Keratinocyte (primary cell): Measurements from ENCODE around the gene SCAPER. TPM values are rescaled to one million over a fixed set of nuclear protein-coding genes. Genes with fewer than 3 reads are reported as not detected.

Source experiments
- DNase-seq: peaks from one replicate; pipeline ENCODE4 v3.0.0-alpha.2; 2011; ENCODE audit warnings: low read depth, missing footprints, low spot score
- FAIRE-seq: peaks from 2 replicates; lab custom pipeline; 2011; peaks lifted over from hg19 to GRCh38; lab: Jason Lieb, UNC
- H2AFZ ChIP-seq: 2 replicates; pipeline ENCODE4 v1.6.0; 2012; ENCODE audit warnings: low read length, control low read depth, inconsistent platforms; ENCODE audit not compliant: control insufficient read depth
- H3K27ac ChIP-seq: 2 replicates; pipeline ENCODE4 v1.5.1; 2011; ENCODE audit warnings: low read length; ENCODE audit not compliant: control insufficient read depth, insufficient read depth
- H3K27me3 ChIP-seq: 3 replicates; pipeline ENCODE4 v1.6.0; 2011; ENCODE audit warnings: low read length; ENCODE audit not compliant: control insufficient read depth, insufficient read depth; ENCODE audit errors: extremely low read depth
- H3K36me3 ChIP-seq, 2 experiments: 2 replicates in 1 of 2; 3 replicates in 1 of 2; pipeline ENCODE4 v1.5.1; 2011; ENCODE audit warnings: low read length in 2 of 2, mild to moderate bottlenecking in 1 of 2; ENCODE audit not compliant: control insufficient read depth in 2 of 2, insufficient read depth in 2 of 2; ENCODE audit errors: extremely low read depth in 1 of 2
- H3K4me1 ChIP-seq: 3 replicates; pipeline ENCODE4 v1.5.1; 2011; ENCODE audit warnings: low read length; ENCODE audit not compliant: control insufficient read depth, insufficient read depth; ENCODE audit errors: extremely low read depth
- H3K4me2 ChIP-seq: 3 replicates; pipeline ENCODE4 v1.6.0; 2011; ENCODE audit warnings: low read depth, low read length; ENCODE audit not compliant: control insufficient read depth, insufficient read depth; ENCODE audit errors: extremely low read depth
- H3K4me3 ChIP-seq, 3 experiments: fragments of 200-600 bp in 1 of 3; sonication (generic) in 1 of 3; 2 replicates in 2 of 3; 3 replicates in 1 of 3; pipeline ENCODE4 v1.5.1; 2011 to 2016; ENCODE audit warnings: low read length in 3 of 3, mild to moderate bottlenecking in 3 of 3, control low read depth in 2 of 3, inconsistent platforms in 1 of 3, low read depth in 1 of 3, mixed read lengths in 1 of 3, mixed run types in 1 of 3, moderate library complexity in 1 of 3; ENCODE audit not compliant: control insufficient read depth in 2 of 3, insufficient read depth in 2 of 3; ENCODE audit errors: extremely low read depth in 1 of 3
- H3K79me2 ChIP-seq: 2 replicates; pipeline ENCODE4 v1.6.0; 2012; ENCODE audit warnings: low read length; ENCODE audit not compliant: control insufficient read depth, insufficient read depth
- H3K9ac ChIP-seq: 3 replicates; pipeline ENCODE4 v1.6.0; 2011; ENCODE audit warnings: low read length; ENCODE audit not compliant: control insufficient read depth, insufficient read depth; ENCODE audit errors: extremely low read depth
- H3K9me1 ChIP-seq: 3 replicates; pipeline ENCODE4 v1.6.0; 2011; ENCODE audit warnings: low read length; ENCODE audit not compliant: control insufficient read depth, insufficient read depth; ENCODE audit errors: extremely low read depth
- H3K9me3 ChIP-seq: 2 replicates; pipeline ENCODE4 v1.5.1; 2012; ENCODE audit warnings: low read depth, low read length; ENCODE audit not compliant: control insufficient read depth
- H4K20me1 ChIP-seq: 3 replicates; pipeline ENCODE4 v1.6.0; 2011; ENCODE audit warnings: low read length; ENCODE audit not compliant: control insufficient read depth, insufficient read depth; ENCODE audit errors: extremely low read depth
- EZH2 ChIP-seq: IDR thresholded peaks from one replicate; pipeline ENCODE4 v1.6.1; 2012; ENCODE audit warnings: inconsistent platforms, mild to moderate bottlenecking, low read length, moderate library complexity
- dilution Hi-C: fragments of 300-500 bp; cut with MboI; formaldehyde crosslinking; loops from one replicate; pipeline ENCODE4 v1.7.0; 2020; ENCODE audit warnings: low sequenced_read_pairs; ENCODE audit not compliant: extremely low pct_ligation_motif_present
- polyA plus RNA-seq, 5 experiments: library from polyadenylated mRNA; depleted of rRNA in 3 of 5; stranded (reverse) in 3 of 5; stranded (forward) in 1 of 5; unstranded in 1 of 5; fragments of >200 nt; gene quantifications; 1 replicate in 1 of 5; 2 replicates in 3 of 5; 3 replicates in 1 of 5; pipeline versions ENCODE4 v1.2.1 to v1.2.3, GENCODE V29; 2011 to 2012; ENCODE audit warnings: missing spikeins in 2 of 5, low read depth in 1 of 5, low replicate concordance in 1 of 5
- TF ChIP-seq, protein P1 (sequence below), 3 experiments: IDR thresholded peaks in 1 of 3; conservative IDR thresholded peaks in 1 of 3; optimal IDR thresholded peaks in 1 of 3; 2 replicates in 2 of 3; 3 replicates in 1 of 3; pipeline versions ENCODE3 to v1.5.1; 2011; ENCODE audit warnings: low read length in 3 of 3, mild to moderate bottlenecking in 3 of 3, moderate library complexity in 2 of 3, control low read depth in 1 of 3, inconsistent platforms in 1 of 3; ENCODE audit not compliant: insufficient read depth in 2 of 3; ENCODE audit errors: extremely low read depth in 1 of 3

SCAPER gene
- polyA plus RNA-seq, 1 donor (not counting 4 experiments of a cell fraction or from before 2014, with no cell fraction given): 5.2 TPM

DNA sequence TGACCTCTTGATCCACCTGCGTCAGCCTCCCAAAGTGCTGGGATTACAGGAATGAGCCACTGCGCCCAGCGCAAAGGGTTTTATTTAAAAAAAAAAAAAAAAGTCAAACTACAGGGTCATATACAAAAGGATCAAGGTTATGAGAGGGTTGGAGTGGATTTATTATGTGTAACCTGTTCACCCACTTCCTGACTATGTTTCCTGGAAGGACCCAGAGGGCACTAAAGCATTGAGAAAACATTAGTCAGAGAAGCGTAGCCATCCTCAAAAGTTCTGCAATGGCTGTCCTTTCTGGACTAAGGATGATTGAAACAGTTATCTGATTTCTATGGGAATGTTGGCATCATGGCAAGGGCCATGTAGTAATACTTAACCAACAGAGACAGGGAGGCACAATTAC is 7.3 kb upstream of the SCAPER start:
- H3K27me3 ChIP-seq: no peaks in the 10 kb centered on the region
- no peaks in the 10 kb centered on the region for H3K9me3 ChIP-seq
- DNase-seq (no peak), FAIRE-seq (no peak)
- no peaks in the 10 kb centered on the region for H4K20me1 ChIP-seq
- no peaks in the 10 kb centered on the region for H3K4me1 ChIP-seq
- H3K36me3 ChIP-seq: no peaks in the 10 kb centered on the region
- no peak overlapping the region for H3K4me2 ChIP-seq
- no peaks in the 10 kb centered on the region for H3K9me1 ChIP-seq
- no peak for TF ChIP-seq EZH2
- TF ChIP-seq, protein P1, sequence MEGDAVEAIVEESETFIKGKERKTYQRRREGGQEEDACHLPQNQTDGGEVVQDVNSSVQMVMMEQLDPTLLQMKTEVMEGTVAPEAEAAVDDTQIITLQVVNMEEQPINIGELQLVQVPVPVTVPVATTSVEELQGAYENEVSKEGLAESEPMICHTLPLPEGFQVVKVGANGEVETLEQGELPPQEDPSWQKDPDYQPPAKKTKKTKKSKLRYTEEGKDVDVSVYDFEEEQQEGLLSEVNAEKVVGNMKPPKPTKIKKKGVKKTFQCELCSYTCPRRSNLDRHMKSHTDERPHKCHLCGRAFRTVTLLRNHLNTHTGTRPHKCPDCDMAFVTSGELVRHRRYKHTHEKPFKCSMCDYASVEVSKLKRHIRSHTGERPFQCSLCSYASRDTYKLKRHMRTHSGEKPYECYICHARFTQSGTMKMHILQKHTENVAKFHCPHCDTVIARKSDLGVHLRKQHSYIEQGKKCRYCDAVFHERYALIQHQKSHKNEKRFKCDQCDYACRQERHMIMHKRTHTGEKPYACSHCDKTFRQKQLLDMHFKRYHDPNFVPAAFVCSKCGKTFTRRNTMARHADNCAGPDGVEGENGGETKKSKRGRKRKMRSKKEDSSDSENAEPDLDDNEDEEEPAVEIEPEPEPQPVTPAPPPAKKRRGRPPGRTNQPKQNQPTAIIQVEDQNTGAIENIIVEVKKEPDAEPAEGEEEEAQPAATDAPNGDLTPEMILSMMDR (optimal IDR thresholded peaks at IDR 0.05 in 1 of 3, IDR thresholded peaks at IDR 0.05 in 1 of 3, conservative IDR thresholded peaks at IDR 0.05 in 1 of 3; ENCODE audit: extremely low read depth in 1 of 3, insufficient read depth in 2 of 3, low read length in 3 of 3): no peak
- dilution Hi-C loops: no loop called here
- no peak overlapping the region for H3K27ac ChIP-seq
- H2AFZ ChIP-seq: no peak overlapping the region
- H3K79me2 ChIP-seq: no peaks in the 10 kb centered on the region
- no peak overlapping the region for H3K9ac ChIP-seq
- no peak overlapping the region for H3K4me3 ChIP-seq

DNA sequence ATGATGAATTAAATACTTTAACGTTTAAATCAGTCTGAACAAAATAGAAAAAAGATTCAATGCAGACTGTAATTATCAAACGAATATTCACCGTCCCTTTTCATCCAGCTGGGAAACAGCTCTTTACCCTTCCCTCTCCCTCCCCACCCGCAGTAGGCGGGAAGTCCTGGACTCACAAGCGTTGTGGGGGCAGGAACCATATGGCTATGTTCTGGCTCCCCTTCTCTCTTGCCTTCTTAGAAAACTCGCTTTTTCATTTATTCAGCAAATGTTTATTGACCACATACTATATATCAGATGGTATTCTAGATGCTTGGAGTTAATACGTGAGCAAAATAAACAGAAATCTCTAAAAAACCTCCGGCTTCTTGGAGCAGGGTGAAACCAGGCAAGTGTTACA is 715 bp upstream of the SCAPER start:
- H3K9me3 ChIP-seq: no peaks in the 10 kb centered on the region
- no peaks in the 10 kb centered on the region for H4K20me1 ChIP-seq
- DNase-seq: no peak
- peak overlapping the region; percentile 90 for H2AFZ ChIP-seq
- no peaks in the 10 kb centered on the region for H3K9me1 ChIP-seq
- no peaks in the 10 kb centered on the region for H3K79me2 ChIP-seq
- peak overlapping the region in 1 of 3 experiments; percentile 69 for H3K4me3 ChIP-seq
- dilution Hi-C loops: no loop called here
- TF ChIP-seq, protein P1 (optimal IDR thresholded peaks at IDR 0.05 in 1 of 3, IDR thresholded peaks at IDR 0.05 in 1 of 3, conservative IDR thresholded peaks at IDR 0.05 in 1 of 3; ENCODE audit: extremely low read depth in 1 of 3, insufficient read depth in 2 of 3, low read length in 3 of 3): no peak
- TF ChIP-seq EZH2: no peak
- H3K27me3 ChIP-seq: no peaks in the 10 kb centered on the region
- no peaks in the 10 kb centered on the region for H3K36me3 ChIP-seq
- FAIRE-seq: no peak
- peak overlapping the region; percentile 89 for H3K4me2 ChIP-seq
- H3K9ac ChIP-seq: peak overlapping the region; percentile 78
- H3K4me1 ChIP-seq: peaks cover 5% of the 10 kb centered on the region
- no peak overlapping the region for H3K27ac ChIP-seq
